K562 (cell line): Measurements from ENCODE around the gene MRPL30. TPM values are rescaled to one million over a fixed set of nuclear protein-coding genes. Genes with fewer than 3 reads are reported as not detected.

Experiments used
- CC2D1A ChIP-seq: fragments of 450-650 bp; IDR thresholded peaks from 2 replicates; pipeline ENCODE4 v1.6.1; 2017; ENCODE audit warnings: mild to moderate bottlenecking
- ETV6 ChIP-seq, 3 experiments: fragments of 150-350 bp in 1 of 3; sonication (generic) in 1 of 3; formaldehyde crosslinking in 1 of 3; IDR thresholded peaks; 2 replicates each; pipeline versions ENCODE4 v1.6.1 to v1.8.0; 2014 to 2022; ENCODE audit warnings: borderline replicate concordance in 2 of 3, low read depth in 2 of 3, antibody characterized with exemption in 1 of 3, low read length in 1 of 3, mild to moderate bottlenecking in 1 of 3, missing genetic modification reagents in 1 of 3
- HNRNPUL1 ChIP-seq: fragments of 200-400 bp; formaldehyde crosslinking; IDR thresholded peaks from 2 replicates; pipeline ENCODE4 v1.6.1; 2017; ENCODE audit warnings: low read length
- LCOR ChIP-seq: sonication (generic); formaldehyde crosslinking; IDR thresholded peaks from 2 replicates; pipeline ENCODE4 v1.8.0; 2022; ENCODE audit warnings: mild to moderate bottlenecking, missing genetic modification reagents
- RAD21 ChIP-seq, 2 experiments: fragments of 250-450 bp in 1 of 2; fragments of 450-650 bp in 1 of 2; sonication (Bioruptor Pico) in 1 of 2; formaldehyde crosslinking in 1 of 2; IDR thresholded peaks in 1 of 2; conservative IDR thresholded peaks in 1 of 2; 2 replicates each; pipeline versions ENCODE4 v1.4.0 to v1.8.0; 2020 to 2022; ENCODE audit warnings: mild to moderate bottlenecking in 2 of 2, moderate library complexity in 1 of 2
- RNF2 ChIP-seq: sonication (generic); IDR thresholded peaks from 2 replicates; pipeline ENCODE4 v1.6.1; 2016
- SRSF3 ChIP-seq: fragments of 200-400 bp; formaldehyde crosslinking; IDR thresholded peaks from 2 replicates; pipeline ENCODE4 v1.6.1; 2016; ENCODE audit warnings: mild to moderate bottlenecking, low read length, moderate library complexity; ENCODE audit not compliant: insufficient read depth
- TFAM ChIP-seq: fragments of 250-450 bp; sonication (Bioruptor Pico); conservative IDR thresholded peaks from 2 replicates; pipeline ENCODE4 v1.5.0; 2021; ENCODE audit warnings: mild to moderate bottlenecking, moderate library complexity
- USF1 ChIP-seq: sonication (generic); formaldehyde crosslinking; IDR thresholded peaks from 2 replicates; pipeline ENCODE4 v1.9.0; 2022; ENCODE audit warnings: mild to moderate bottlenecking, missing genetic modification reagents
- ZBTB1 ChIP-seq: sonication (generic); formaldehyde crosslinking; IDR thresholded peaks from 2 replicates; pipeline ENCODE4 v1.8.1; 2023; ENCODE audit warnings: missing genetic modification reagents, low read depth, mild to moderate bottlenecking, borderline replicate concordance
- ZNF134 ChIP-seq: fragments of 250-450 bp; sonication (Bioruptor Pico); conservative IDR thresholded peaks from 2 replicates; pipeline ENCODE4 v1.4.0; 2020
- ZNF592 ChIP-seq: fragments of 450-650 bp; IDR thresholded peaks from 2 replicates; pipeline ENCODE4 v1.6.1; 2017; ENCODE audit warnings: antibody characterized with exemption, mild to moderate bottlenecking
- polyA plus RNA-seq, 8 experiments: library from polyadenylated mRNA; depleted of rRNA in 4 of 8; stranded (reverse) in 5 of 8; unstranded in 3 of 8; fragments of >200 nt; fragmentation: Nextera tagmentation in 2 of 8; fragmentation: Illumina TruSeq in 1 of 8; extraction: Ambion mirVana in 2 of 8; extraction: Trizol in 1 of 8; gene quantifications; 2 replicates each; pipeline versions ENCODE4 v1.2.1 to v1.2.3, GENCODE V29; 2011 to 2014; ENCODE audit warnings: inconsistent platforms in 1 of 8, missing spikeins in 1 of 8
- total RNA-seq, 7 experiments: library from RNA; depleted of rRNA in 6 of 7; stranded (reverse); fragments of >200 nt in 6 of 7; fragmentation: Illumina TruSeq in 2 of 7; extraction: Trizol in 2 of 7; gene quantifications; 2 replicates each; pipeline versions ENCODE4 v1.2.1 to v1.2.3, GENCODE V29; 2011 to 2021; ENCODE audit warnings: low replicate concordance in 1 of 7
- TF ChIP-seq, protein P1 (sequence below): fragments of 450-650 bp; IDR thresholded peaks from one replicate; pipeline ENCODE4 v1.6.1; 2018; ENCODE audit warnings: mild to moderate bottlenecking, moderate library complexity; ENCODE audit not compliant: partially characterized antibody
- TF ChIP-seq, protein P2 (sequence below), 2 experiments: fragments of 150-350 bp in 1 of 2; IDR thresholded peaks; 2 replicates each; pipeline ENCODE4 v1.6.1; 2012 to 2016; ENCODE audit warnings: low read depth in 2 of 2, low read length in 2 of 2, mild to moderate bottlenecking in 1 of 2, moderate library complexity in 1 of 2
- TF ChIP-seq, protein P3 (sequence below): fragments of 450-650 bp; IDR thresholded peaks from 2 replicates; pipeline ENCODE4 v1.6.1; 2016; ENCODE audit warnings: missing biosample characterization, missing genetic modification characterization

MRPL30 gene
- total and polyA plus RNA-seq, 9 of the 15 experiments (the other 6 are each of a cell fraction or from before 2014, with no cell fraction given), result 63.3 to 130 (median 87.0) TPM

DNA sequence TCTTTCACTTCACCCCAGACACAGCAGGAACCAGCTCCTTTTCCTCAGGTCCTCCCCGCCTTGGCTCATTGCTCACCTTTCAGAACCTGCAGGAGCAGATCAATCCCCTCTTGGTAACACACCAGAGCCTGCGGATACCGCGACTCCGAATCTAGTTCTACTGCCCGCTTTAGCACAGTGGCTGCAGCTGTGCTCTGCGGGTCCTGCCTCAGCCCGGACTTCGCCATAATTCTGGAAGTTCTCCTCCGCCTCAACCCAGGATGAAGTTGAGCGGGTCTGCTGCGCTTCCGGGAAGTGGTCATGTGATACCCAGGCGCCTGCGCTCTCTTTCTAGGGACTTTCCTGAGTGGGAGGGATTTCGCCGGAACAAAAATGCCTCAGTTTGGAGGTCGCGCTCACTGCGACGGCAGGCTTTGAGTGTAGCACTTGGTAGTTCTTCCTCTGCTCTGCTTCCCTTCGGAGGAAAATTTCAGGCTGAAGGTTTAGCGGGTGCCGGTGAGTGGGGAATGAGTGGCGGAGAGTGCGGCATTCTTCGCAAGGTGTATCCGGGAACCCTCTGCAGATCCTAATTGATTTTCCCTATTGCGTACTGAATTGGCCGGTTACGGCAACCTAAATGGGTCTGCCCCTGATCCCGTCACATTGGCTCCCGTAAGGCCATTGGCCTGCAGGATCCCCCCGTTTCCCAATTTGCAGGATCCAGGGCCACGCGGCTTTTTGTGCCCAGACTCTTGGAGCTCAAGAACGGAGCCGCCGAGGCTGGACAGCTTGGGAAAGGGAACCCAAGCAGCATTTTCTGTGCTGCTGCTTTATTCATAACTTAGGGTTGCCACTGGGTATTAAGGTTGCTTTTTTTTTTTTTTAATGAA is at the start of gene MRPL30, which contains the start of gene MITD1 (continued):
- TF ChIP-seq, protein P1, sequence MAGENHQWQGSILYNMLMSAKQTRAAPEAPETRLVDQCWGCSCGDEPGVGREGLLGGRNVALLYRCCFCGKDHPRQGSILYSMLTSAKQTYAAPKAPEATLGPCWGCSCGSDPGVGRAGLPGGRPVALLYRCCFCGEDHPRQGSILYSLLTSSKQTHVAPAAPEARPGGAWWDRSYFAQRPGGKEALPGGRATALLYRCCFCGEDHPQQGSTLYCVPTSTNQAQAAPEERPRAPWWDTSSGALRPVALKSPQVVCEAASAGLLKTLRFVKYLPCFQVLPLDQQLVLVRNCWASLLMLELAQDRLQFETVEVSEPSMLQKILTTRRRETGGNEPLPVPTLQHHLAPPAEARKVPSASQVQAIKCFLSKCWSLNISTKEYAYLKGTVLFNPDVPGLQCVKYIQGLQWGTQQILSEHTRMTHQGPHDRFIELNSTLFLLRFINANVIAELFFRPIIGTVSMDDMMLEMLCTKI, result no peak
- TF ChIP-seq ETV6 (IDR thresholded peaks at IDR 0.05; ENCODE audit: borderline replicate concordance in 1 of 2, low read depth in 2 of 2, low read length in 1 of 2) (peak; percentile 95), ETV6 (CRISPR knock-in tag; IDR thresholded peaks at IDR 0.05; ENCODE audit: borderline replicate concordance) (no peak), TFAM (CRISPR knock-in tag) (no peak), ZNF134 (CRISPR knock-in tag) (no peak), HNRNPUL1 (no peak), SRSF3 (no peak), USF1 (CRISPR knock-in tag) (peak; percentile 94), LCOR (CRISPR knock-in tag) (peak; percentile 41; the same call in 1 of the 2 replicates), ZNF592 (no peak), CC2D1A (no peak), ZBTB1 (CRISPR knock-in tag) (no peak), RNF2 (peak; percentile 76), RAD21 (CRISPR knock-in tag; conservative IDR thresholded peaks at IDR 0.05 in 1 of 2, IDR thresholded peaks at IDR 0.05 in 1 of 2) (no peak)
- TF ChIP-seq, protein P2, sequence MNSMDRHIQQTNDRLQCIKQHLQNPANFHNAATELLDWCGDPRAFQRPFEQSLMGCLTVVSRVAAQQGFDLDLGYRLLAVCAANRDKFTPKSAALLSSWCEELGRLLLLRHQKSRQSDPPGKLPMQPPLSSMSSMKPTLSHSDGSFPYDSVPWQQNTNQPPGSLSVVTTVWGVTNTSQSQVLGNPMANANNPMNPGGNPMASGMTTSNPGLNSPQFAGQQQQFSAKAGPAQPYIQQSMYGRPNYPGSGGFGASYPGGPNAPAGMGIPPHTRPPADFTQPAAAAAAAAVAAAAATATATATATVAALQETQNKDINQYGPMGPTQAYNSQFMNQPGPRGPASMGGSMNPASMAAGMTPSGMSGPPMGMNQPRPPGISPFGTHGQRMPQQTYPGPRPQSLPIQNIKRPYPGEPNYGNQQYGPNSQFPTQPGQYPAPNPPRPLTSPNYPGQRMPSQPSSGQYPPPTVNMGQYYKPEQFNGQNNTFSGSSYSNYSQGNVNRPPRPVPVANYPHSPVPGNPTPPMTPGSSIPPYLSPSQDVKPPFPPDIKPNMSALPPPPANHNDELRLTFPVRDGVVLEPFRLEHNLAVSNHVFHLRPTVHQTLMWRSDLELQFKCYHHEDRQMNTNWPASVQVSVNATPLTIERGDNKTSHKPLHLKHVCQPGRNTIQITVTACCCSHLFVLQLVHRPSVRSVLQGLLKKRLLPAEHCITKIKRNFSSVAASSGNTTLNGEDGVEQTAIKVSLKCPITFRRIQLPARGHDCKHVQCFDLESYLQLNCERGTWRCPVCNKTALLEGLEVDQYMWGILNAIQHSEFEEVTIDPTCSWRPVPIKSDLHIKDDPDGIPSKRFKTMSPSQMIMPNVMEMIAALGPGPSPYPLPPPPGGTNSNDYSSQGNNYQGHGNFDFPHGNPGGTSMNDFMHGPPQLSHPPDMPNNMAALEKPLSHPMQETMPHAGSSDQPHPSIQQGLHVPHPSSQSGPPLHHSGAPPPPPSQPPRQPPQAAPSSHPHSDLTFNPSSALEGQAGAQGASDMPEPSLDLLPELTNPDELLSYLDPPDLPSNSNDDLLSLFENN (IDR thresholded peaks at IDR 0.05; ENCODE audit: low read depth in 2 of 2, low read length in 2 of 2), result no peak
- TF ChIP-seq, protein P3, sequence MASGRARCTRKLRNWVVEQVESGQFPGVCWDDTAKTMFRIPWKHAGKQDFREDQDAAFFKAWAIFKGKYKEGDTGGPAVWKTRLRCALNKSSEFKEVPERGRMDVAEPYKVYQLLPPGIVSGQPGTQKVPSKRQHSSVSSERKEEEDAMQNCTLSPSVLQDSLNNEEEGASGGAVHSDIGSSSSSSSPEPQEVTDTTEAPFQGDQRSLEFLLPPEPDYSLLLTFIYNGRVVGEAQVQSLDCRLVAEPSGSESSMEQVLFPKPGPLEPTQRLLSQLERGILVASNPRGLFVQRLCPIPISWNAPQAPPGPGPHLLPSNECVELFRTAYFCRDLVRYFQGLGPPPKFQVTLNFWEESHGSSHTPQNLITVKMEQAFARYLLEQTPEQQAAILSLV, result no peak
